GM12874 (cell line): Measurements from ENCODE around the gene MYH11.

Experiments used
- CTCF ChIP-seq: IDR thresholded peaks from 2 replicates; pipeline ENCODE4 v1.5.1; 2011; ENCODE audit warnings: low read depth, mild to moderate bottlenecking, control low read depth, low read length, moderate library complexity; ENCODE audit not compliant: insufficient read depth

Gene MYH11

GRCh38 chr16:15858921-15859668 is 2.3 kb upstream of the MYH11 start:
- no peak for TF ChIP-seq CTCF

- no peak for TF ChIP-seq CTCF
Measured at GRCh38 chr16:15857724-15858560, 1.1 kb upstream of the MYH11 start.

DNA sequence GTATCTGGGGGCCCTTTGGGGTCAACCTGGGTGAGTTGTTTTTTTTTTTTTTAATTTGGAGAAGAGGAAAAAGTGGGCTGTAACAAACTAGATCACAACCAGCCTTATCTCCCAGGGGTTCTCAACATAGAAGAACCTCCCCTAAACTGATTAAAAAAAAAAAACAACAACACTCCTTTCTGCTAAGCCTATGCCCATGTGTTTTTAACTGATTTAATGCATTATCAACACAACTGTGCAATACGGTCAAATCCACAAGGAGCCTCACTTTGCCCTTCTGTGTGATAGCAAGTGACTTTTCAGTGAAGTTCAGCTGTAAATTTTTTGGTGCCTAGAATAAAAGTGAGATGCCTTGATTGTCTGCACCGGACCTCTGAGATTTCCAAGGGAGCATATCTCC is 646 bp downstream of the MYH11 start:
- TF ChIP-seq CTCF = no peak

- TF ChIP-seq CTCF = no peak
Measured at GRCh38 chr16:15855704-15856003, 1.2 kb downstream of the MYH11 start.

GRCh38 chr16:15854906-15855703 is 1.7 kb downstream of the MYH11 start:
- TF ChIP-seq CTCF = no peak

GRCh38 chr16:15854061-15854460 is 2.8 kb downstream of the MYH11 start:
- TF ChIP-seq CTCF = no peak

- no peak for TF ChIP-seq CTCF
Measured at GRCh38 chr16:15853021-15853420, 3.8 kb downstream of the MYH11 start.
